Keratinocyte (primary cell): ENCODE data around the gene TAF4. TPM values are rescaled to one million over a fixed set of nuclear protein-coding genes. Genes with fewer than 3 reads are reported as not detected.

Experiments used
- DNase-seq: peaks from one replicate; pipeline ENCODE4 v3.0.0-alpha.2; 2011; ENCODE audit warnings: low read depth, missing footprints, low spot score
- FAIRE-seq: peaks from 2 replicates; lab custom pipeline; 2011; peaks lifted over from hg19 to GRCh38; lab: Jason Lieb, UNC
- H2AFZ ChIP-seq: 2 replicates; pipeline ENCODE4 v1.6.0; 2012; ENCODE audit warnings: low read length, control low read depth, inconsistent platforms; ENCODE audit not compliant: control insufficient read depth
- H3K27ac ChIP-seq: 2 replicates; pipeline ENCODE4 v1.5.1; 2011; ENCODE audit warnings: low read length; ENCODE audit not compliant: control insufficient read depth, insufficient read depth
- H3K27me3 ChIP-seq: 3 replicates; pipeline ENCODE4 v1.6.0; 2011; ENCODE audit warnings: low read length; ENCODE audit not compliant: control insufficient read depth, insufficient read depth; ENCODE audit errors: extremely low read depth
- H3K36me3 ChIP-seq, 2 experiments: 2 replicates in 1 of 2; 3 replicates in 1 of 2; pipeline ENCODE4 v1.5.1; 2011; ENCODE audit warnings: low read length in 2 of 2, mild to moderate bottlenecking in 1 of 2; ENCODE audit not compliant: control insufficient read depth in 2 of 2, insufficient read depth in 2 of 2; ENCODE audit errors: extremely low read depth in 1 of 2
- H3K4me1 ChIP-seq: 3 replicates; pipeline ENCODE4 v1.5.1; 2011; ENCODE audit warnings: low read length; ENCODE audit not compliant: control insufficient read depth, insufficient read depth; ENCODE audit errors: extremely low read depth
- H3K4me2 ChIP-seq: 3 replicates; pipeline ENCODE4 v1.6.0; 2011; ENCODE audit warnings: low read depth, low read length; ENCODE audit not compliant: control insufficient read depth, insufficient read depth; ENCODE audit errors: extremely low read depth
- H3K4me3 ChIP-seq, 3 experiments: fragments of 200-600 bp in 1 of 3; sonication (generic) in 1 of 3; 2 replicates in 2 of 3; 3 replicates in 1 of 3; pipeline ENCODE4 v1.5.1; 2011 to 2016; ENCODE audit warnings: low read length in 3 of 3, mild to moderate bottlenecking in 3 of 3, control low read depth in 2 of 3, inconsistent platforms in 1 of 3, low read depth in 1 of 3, mixed read lengths in 1 of 3, mixed run types in 1 of 3, moderate library complexity in 1 of 3; ENCODE audit not compliant: control insufficient read depth in 2 of 3, insufficient read depth in 2 of 3; ENCODE audit errors: extremely low read depth in 1 of 3
- H3K79me2 ChIP-seq: 2 replicates; pipeline ENCODE4 v1.6.0; 2012; ENCODE audit warnings: low read length; ENCODE audit not compliant: control insufficient read depth, insufficient read depth
- H3K9ac ChIP-seq: 3 replicates; pipeline ENCODE4 v1.6.0; 2011; ENCODE audit warnings: low read length; ENCODE audit not compliant: control insufficient read depth, insufficient read depth; ENCODE audit errors: extremely low read depth
- H3K9me1 ChIP-seq: 3 replicates; pipeline ENCODE4 v1.6.0; 2011; ENCODE audit warnings: low read length; ENCODE audit not compliant: control insufficient read depth, insufficient read depth; ENCODE audit errors: extremely low read depth
- H3K9me3 ChIP-seq: 2 replicates; pipeline ENCODE4 v1.5.1; 2012; ENCODE audit warnings: low read depth, low read length; ENCODE audit not compliant: control insufficient read depth
- H4K20me1 ChIP-seq: 3 replicates; pipeline ENCODE4 v1.6.0; 2011; ENCODE audit warnings: low read length; ENCODE audit not compliant: control insufficient read depth, insufficient read depth; ENCODE audit errors: extremely low read depth
- CTCF ChIP-seq, 3 experiments: IDR thresholded peaks in 1 of 3; conservative IDR thresholded peaks in 1 of 3; optimal IDR thresholded peaks in 1 of 3; 2 replicates in 2 of 3; 3 replicates in 1 of 3; pipeline versions ENCODE3 to v1.5.1; 2011; ENCODE audit warnings: low read length in 3 of 3, mild to moderate bottlenecking in 3 of 3, moderate library complexity in 2 of 3, control low read depth in 1 of 3, inconsistent platforms in 1 of 3; ENCODE audit not compliant: insufficient read depth in 2 of 3; ENCODE audit errors: extremely low read depth in 1 of 3
- EZH2 ChIP-seq: IDR thresholded peaks from one replicate; pipeline ENCODE4 v1.6.1; 2012; ENCODE audit warnings: inconsistent platforms, mild to moderate bottlenecking, low read length, moderate library complexity
- dilution Hi-C: fragments of 300-500 bp; cut with MboI; formaldehyde crosslinking; loops from one replicate; pipeline ENCODE4 v1.7.0; 2020; ENCODE audit warnings: low sequenced_read_pairs; ENCODE audit not compliant: extremely low pct_ligation_motif_present
- polyA plus RNA-seq, 5 experiments: library from polyadenylated mRNA; depleted of rRNA in 3 of 5; stranded (reverse) in 3 of 5; stranded (forward) in 1 of 5; unstranded in 1 of 5; fragments of >200 nt; gene quantifications; 1 replicate in 1 of 5; 2 replicates in 3 of 5; 3 replicates in 1 of 5; pipeline versions ENCODE4 v1.2.1 to v1.2.3, GENCODE V29; 2011 to 2012; ENCODE audit warnings: missing spikeins in 2 of 5, low read depth in 1 of 5, low replicate concordance in 1 of 5

Gene TAF4
- polyA plus RNA-seq, 1 donor (not counting 4 experiments of a cell fraction or from before 2014, with no cell fraction given) = 3.3 TPM

GRCh38 chr20:61993058-61993457, 72.6 kb downstream of the TAF4 start:
- no peaks in the 10 kb centered on the region for H3K4me1 ChIP-seq
- H3K4me3 ChIP-seq = no peak overlapping the region
- H3K79me2 ChIP-seq = no peaks in the 10 kb centered on the region
- no peaks in the 10 kb centered on the region for H3K9me1 ChIP-seq
- H2AFZ ChIP-seq = no peak overlapping the region
- peaks cover 5 to 25% of the 10 kb centered on the region in 2 experiments for H3K36me3 ChIP-seq
- no peak overlapping the region for H3K9ac ChIP-seq
- H3K27me3 ChIP-seq = no peaks in the 10 kb centered on the region
- H4K20me1 ChIP-seq = peaks cover 3% of the 10 kb centered on the region
- dilution Hi-C loops = no loop called here
- TF ChIP-seq EZH2 = no peak
- TF ChIP-seq CTCF (optimal IDR thresholded peaks at IDR 0.05 in 1 of 3, IDR thresholded peaks at IDR 0.05 in 1 of 3, conservative IDR thresholded peaks at IDR 0.05 in 1 of 3; ENCODE audit: extremely low read depth in 1 of 3, insufficient read depth in 2 of 3, low read length in 3 of 3) = no peak
- H3K9me3 ChIP-seq = peaks cover 5% of the 10 kb centered on the region
- H3K27ac ChIP-seq = no peak overlapping the region
- FAIRE-seq (no peak), DNase-seq (no peak)
- no peak overlapping the region for H3K4me2 ChIP-seq

- H3K27ac ChIP-seq = no peak overlapping the region
- H3K27me3 ChIP-seq = no peaks in the 10 kb centered on the region
- H4K20me1 ChIP-seq = peaks cover 3% of the 10 kb centered on the region
- DNase-seq = no peak
- H3K4me1 ChIP-seq = no peaks in the 10 kb centered on the region
- no peak for TF ChIP-seq EZH2
- TF ChIP-seq CTCF (optimal IDR thresholded peaks at IDR 0.05 in 1 of 3, IDR thresholded peaks at IDR 0.05 in 1 of 3, conservative IDR thresholded peaks at IDR 0.05 in 1 of 3; ENCODE audit: extremely low read depth in 1 of 3, insufficient read depth in 2 of 3, low read length in 3 of 3) = no peak
- H3K9me1 ChIP-seq = no peaks in the 10 kb centered on the region
- H3K9me3 ChIP-seq = peaks cover 5% of the 10 kb centered on the region
- no peak for FAIRE-seq
- no peak overlapping the region for H3K9ac ChIP-seq
- H3K79me2 ChIP-seq = no peaks in the 10 kb centered on the region
- H3K4me2 ChIP-seq = no peak overlapping the region
- no peak overlapping the region for H3K4me3 ChIP-seq
- dilution Hi-C loops = no loop called here
- peaks cover 3 to 19% of the 10 kb centered on the region in 2 experiments for H3K36me3 ChIP-seq
- H2AFZ ChIP-seq = no peak overlapping the region
Measured at GRCh38 chr20:61991476-61991875, 74.2 kb downstream of the TAF4 start.
